GM21390 (cell line): ENCODE data around the gene B3GAT2.
A peak's percentile ranks its signal among the peaks of the same experiment; 100 is the strongest.
"Not testable (repeated sequence)": the region's sequence is repeated elsewhere in the genome, so short reads cannot be mapped to it uniquely, and the experiment has no call there.

Source experiments
- ATAC-seq: cut with Tn5 transposase; IDR thresholded peaks from one replicate; pipeline ENCODE4 v1.9.1; 2021; ENCODE audit not compliant: unreplicated experiment

B3GAT2 gene, protein sequence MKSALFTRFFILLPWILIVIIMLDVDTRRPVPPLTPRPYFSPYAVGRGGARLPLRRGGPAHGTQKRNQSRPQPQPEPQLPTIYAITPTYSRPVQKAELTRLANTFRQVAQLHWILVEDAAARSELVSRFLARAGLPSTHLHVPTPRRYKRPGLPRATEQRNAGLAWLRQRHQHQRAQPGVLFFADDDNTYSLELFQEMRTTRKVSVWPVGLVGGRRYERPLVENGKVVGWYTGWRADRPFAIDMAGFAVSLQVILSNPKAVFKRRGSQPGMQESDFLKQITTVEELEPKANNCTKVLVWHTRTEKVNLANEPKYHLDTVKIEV

GRCh38 chr6:70956451-70957283 is at the start of gene B3GAT2:
TSS of gene B3GAT2 (minus strand) at chr6:70957060. CDS start at chr6:70956429, 631 bp downstream.
- peak; percentile 19 for ATAC-seq

- no peak for ATAC-seq
Observed at GRCh38 chr6:70998148-70998547, 41.3 kb upstream of the B3GAT2 start.

DNA sequence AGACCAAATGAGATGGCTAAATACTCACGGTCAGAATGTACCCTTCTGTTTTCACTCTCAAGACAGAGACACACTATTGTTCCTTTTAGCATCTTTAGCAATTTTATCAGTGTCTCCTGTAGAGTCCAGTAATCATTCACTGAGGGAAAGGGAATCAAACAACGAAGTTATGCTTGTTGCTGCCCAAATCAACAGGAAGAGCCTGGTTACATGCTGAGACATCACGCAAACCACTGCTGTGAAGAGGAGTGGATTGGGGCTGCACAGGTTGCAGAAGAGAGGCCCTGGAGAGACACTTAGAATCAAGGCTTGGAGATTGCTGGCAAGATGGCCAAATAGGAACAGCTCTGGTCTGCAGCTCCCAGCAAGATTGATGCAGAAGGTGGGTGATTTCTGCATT is 40.5 kb upstream of the B3GAT2 start:
- no peak for ATAC-seq

GRCh38 chr6:70996106-70996505 is 39.2 kb upstream of the B3GAT2 start:
- ATAC-seq = no peak

GRCh38 chr6:70995411-70995810 is 38.6 kb upstream of the B3GAT2 start:
- no peak for ATAC-seq

- ATAC-seq = no peak
Observed at GRCh38 chr6:70991253-70991652, 34.4 kb upstream of the B3GAT2 start.

DNA sequence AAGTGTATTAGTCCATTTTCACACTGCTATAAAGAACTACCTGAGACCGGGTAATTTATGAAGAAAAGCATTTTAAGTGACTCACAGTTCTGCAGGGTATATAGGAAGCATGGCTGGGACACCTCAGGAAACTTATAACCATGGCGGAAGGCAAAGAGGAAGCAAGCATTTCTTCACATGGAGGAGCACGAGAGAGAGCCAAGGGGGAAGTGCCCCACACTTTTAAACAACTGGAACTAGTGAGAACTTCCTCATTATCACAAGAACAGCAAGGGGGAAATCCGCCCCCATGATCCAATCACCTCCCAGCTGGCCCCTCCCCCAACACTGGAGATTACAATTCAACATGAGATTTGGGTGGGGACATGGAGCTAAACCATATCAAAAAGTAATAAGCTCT is 28.3 kb upstream of the B3GAT2 start:
- ATAC-seq = no peak

DNA sequence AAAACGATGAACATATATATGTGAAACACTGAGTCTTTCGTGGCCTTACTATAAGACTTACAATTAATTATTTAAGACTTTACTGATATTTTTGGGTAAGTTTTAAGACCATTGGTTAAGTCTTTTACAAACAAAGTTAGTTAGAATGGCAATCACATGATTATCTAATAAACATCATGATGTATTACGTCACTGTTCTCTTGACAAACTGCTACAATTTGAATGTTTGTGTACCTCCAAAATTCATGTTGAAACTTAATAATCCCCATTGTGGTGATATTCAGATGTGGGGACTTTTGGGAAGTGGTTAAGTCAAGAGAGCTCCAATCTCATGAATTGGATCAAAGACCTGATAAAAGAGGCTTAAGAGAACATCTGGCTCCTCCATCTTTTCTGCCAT is 25.9 kb upstream of the B3GAT2 start:
- no peak for ATAC-seq

DNA sequence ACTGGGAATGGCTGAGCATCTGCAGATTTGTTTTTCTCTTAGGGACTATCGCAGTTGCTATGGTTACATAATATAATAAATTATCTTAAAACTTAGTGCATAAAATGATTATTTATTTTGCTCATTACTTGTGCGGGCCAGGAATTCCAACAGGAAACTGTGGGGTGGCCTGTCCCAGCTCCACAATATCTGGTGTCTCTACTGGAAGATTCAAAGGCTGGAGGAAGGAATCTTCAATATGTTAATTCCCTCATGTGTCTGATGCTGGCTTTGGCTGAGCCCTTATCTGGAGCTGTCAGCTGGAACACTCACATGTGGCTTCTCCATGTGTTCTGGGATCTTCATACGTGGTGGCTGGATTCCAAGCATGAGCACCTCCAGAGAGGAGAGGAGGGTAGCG is 23.9 kb upstream of the B3GAT2 start:
- no peak for ATAC-seq

- no peak for ATAC-seq
Observed at GRCh38 chr6:70973604-70974003, 16.7 kb upstream of the B3GAT2 start.

DNA sequence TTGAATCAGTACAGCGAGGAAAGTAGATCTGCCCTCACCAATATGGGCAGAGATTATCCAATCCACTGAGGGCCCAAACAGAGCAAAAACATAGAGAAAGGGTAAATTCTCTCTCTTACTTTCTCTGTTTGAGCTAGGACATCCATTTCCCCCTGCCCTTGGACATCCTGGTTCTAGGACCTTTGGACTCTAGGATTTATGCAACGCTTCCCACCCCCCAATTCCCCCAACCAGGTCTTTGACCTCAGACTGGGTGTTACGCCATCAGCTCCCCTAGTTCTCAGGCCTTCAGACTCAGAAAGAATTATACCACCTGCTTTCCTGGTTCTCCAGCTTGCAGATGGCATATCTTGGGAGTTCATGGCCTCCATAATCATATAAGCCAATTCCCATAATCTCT is 10.2 kb upstream of the B3GAT2 start:
- no peak for ATAC-seq

DNA sequence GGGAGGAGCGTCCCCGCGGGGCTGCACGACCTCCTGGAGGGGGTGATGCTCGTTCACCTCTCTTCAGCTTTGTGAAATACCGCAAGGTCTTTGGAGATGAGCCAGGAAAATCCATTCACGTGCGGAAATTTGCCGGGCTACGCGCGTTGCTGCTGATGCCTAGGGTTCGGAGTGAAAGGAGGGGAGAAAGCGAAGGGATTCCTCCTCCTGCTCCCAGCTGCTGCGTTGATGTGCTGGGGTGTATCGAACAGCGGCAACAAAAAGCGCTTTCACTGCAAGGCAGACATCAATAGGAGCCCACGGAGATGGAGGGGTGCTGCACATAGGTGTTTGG is 391 bp upstream of the B3GAT2 start:
- no peak for ATAC-seq

DNA sequence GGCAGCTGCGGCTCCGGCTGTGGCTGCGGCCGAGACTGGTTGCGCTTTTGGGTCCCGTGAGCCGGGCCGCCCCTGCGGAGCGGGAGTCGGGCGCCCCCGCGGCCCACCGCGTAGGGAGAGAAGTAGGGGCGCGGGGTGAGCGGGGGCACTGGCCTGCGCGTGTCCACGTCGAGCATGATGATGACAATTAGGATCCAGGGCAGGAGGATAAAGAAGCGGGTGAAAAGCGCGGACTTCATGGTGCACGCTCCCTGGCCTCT is 739 bp downstream of the B3GAT2 start:
- peak; percentile 6 for ATAC-seq

DNA sequence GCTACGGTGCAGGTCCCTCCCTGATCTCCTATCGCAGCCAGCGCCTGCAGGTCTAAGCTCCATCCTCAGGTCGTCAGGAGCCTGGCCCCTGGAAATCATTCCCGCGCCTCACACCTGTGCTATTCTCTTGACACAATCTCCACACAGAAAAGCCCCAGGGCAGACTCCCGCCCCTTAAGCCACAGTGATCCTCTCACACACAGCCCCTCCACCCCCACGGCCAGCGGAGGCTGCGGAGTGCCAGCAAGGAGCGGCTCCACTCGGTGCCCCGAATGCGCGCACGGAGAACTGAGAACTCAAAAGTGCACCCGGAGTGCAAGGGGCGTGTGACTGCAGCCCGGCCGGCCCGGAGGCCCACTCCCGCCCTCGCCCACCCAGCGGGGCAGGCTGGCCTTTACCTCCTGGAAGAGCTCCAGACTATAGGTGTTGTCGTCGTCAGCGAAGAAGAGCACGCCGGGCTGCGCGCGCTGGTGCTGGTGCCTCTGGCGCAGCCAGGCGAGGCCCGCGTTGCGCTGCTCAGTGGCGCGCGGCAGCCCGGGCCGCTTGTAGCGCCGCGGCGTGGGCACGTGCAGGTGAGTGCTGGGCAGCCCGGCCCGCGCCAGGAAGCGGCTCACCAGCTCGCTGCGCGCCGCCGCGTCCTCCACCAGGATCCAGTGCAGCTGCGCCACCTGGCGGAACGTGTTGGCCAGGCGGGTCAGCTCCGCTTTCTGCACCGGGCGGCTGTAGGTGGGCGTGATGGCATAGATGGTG is 1.2 kb downstream of the B3GAT2 start:
- peak; percentile 96 for ATAC-seq

- no peak for ATAC-seq
Observed at GRCh38 chr6:70954750-70955149, 2.1 kb downstream of the B3GAT2 start.

DNA sequence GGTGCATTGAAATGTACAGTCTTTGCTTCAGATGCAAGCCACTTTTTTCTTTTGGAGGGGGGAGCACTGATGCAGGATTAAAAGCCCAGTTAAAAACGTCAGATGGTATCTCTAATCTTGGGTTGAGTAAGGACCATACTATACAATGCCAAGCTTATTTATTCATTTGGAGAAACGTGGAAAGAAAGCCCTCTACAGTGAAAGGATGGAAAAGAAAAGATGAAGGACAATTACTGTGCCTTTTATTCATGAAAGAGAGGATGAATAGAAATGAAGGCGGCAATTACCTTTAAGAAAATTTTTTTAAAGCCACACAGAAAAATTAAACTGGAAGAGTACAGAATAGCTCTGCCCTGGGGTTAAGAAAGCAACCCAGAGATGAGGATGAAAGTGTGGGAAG is 2.7 kb downstream of the B3GAT2 start:
- ATAC-seq = no peak

DNA sequence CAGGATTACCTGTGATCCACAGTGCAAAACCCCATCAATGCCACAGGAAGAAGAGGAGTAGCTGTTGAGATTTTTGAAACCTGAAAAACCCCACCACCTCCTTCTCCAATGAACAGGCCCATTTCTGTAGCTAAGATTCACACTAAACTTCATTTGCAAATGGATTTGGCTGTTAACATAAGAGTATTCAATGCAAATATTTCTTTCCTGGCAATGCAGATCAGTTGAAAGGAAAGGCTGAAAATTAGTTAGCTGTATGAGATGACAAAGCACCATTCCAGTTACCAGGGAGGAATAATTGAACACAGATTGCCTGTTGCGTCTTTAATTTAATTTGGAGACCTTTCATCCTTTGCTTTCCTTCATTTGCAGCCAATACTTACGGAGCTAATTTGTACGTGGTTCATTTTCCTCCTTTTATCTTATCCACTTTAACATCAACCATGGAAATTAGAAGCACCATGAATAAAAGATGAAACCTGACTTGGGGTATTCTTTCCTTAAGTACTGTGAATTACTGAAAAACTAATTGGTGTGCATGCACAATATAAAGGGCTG is 4.2 kb downstream of the B3GAT2 start:
- ATAC-seq = no peak

- not testable (repeated sequence) for ATAC-seq
Observed at GRCh38 chr6:70944321-70944720, 12.5 kb downstream of the B3GAT2 start.

DNA sequence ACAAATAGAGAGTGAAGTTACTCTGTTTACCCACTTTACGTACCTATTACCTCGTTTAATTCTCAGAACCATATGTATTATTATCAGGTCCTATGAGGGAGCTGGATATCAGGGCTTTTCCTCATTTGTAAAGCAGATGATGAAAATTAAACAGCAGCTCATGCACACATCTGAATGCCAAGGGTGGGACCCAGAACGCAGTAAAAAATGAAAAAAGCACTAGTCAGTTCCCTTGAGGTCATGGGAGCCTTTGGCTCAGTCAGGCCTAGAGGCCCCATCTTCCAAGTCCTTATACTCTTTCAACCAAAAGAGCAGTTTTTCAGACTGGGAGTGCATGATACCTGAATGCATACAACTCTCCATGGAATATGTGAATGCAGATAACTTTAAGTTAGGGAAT is 23.0 kb downstream of the B3GAT2 start:
- ATAC-seq = no peak

DNA sequence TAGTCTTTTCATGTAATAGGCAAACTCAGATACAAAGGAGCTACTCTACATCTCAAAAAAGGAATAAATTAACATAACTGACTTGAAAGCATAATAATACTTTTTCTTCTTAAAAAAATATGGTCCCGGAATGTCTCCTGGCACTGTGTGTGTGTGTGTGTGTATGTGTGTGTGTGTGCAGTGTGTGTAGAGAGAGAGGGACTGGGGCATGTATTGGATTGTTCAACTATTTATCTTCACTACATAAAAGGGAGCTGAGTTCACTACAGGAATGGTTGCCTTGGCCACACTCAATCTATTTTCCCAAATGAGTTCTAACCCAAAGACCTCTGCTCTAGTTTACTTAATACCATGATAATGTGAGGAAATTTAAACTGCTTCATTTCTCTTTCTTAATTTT is 51.1 kb downstream of the B3GAT2 start:
- no peak for ATAC-seq

DNA sequence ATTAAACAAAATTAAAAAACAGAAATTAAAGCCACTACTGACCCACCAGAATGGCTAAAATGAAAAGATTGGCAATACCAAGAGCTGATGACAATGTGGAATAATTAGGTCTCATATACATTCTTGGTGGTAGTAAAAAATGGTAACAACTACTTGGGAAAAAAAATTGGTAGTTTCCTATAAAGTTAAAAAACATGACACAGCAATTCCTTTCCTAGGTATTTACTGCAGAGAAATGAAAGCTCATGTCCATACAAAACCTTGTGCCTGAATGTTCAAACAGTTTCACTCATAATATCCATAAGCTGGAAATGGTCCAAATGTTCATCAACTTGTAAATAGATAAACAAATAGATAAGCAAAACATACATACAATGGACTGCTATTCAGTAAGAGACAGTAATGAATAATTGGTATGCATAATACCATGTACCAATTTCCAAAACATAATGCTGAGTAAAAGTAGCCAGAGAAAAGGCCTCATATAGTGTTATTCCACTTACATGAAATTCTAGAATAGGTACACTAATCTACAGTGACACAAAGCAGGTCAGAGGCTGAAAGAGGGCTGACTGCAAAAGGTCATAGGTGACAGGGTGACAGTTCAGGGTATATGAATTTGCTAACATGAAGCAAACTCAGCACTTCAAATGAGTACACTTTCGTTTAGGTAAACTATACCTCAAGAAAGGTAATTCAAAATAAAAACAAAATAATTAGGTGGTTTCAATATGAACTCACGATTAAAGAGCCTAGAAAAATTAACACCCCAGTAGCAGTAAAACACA is 53.0 kb downstream of the B3GAT2 start:
- no peak for ATAC-seq
